Stimulated activated CD8-positive, alpha-beta memory T cell treated with anti-CD3 and anti-CD28 coated beads, Interleukin-4, amount 100 ng/mL, for 1 hour (primary cell): ENCODE data around the gene RTN4RL1.

Experiments
- DNase-seq, 2 donors: peaks; one replicate each; pipeline ENCODE4 v3.0.0-alpha.2; 2020; ENCODE audit warnings: low read depth in 2 of 2, low spot score in 1 of 2

RTN4RL1 gene

DNA sequence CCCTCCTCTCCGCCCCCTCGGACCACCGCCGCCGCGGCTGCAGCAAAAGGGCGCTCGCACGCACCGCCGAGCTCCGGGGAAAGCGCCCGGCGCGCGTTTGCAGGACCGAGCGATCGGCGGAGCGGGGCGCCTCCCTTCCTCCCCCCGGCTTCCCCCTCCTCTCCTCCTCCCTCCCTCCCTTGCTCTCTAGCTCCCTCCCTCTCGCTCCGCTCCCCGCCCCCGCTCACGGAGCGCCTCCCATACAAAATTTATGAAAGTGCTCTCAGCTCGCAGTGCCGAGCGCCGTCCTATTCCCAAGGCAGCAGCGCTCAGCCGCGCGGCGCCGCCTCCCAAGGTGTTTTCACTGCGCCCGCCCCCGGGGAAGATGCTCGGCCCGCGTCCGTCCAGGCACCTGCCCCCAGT is at the start of gene RTN4RL1:
Gene RTN4RL1, minus strand, starts transcription at position 115 of the 402 bp plus-strand sequence. CDS start 469 bp downstream, outside the sequence.
- DNase-seq = peak; percentile 30 to 47

GRCh38 chr17:2074919-2075318 is 49.8 kb upstream of the RTN4RL1 start:
- no peak for DNase-seq

- DNase-seq = no peak
Measured at GRCh38 chr17:2071455-2072281, 46.5 kb upstream of the RTN4RL1 start.

DNA sequence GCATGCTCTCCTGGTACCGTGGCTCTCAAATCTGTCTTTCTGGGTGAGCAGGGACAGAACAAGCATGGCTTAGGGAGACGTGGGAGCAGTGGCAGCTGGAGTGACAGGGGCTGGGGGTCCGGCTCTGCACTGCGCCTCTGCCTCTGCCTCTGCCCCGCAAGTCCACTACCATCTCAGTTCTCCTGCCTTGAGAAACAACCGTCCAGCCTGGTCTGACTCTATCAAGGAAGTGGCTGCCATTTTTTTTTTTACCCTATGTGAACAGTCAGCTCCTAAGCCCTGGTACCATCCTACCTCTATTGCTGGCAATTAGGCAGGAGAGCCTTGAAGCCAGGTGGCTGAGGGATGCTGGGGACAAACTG is 45.9 kb upstream of the RTN4RL1 start:
- no peak for DNase-seq

DNA sequence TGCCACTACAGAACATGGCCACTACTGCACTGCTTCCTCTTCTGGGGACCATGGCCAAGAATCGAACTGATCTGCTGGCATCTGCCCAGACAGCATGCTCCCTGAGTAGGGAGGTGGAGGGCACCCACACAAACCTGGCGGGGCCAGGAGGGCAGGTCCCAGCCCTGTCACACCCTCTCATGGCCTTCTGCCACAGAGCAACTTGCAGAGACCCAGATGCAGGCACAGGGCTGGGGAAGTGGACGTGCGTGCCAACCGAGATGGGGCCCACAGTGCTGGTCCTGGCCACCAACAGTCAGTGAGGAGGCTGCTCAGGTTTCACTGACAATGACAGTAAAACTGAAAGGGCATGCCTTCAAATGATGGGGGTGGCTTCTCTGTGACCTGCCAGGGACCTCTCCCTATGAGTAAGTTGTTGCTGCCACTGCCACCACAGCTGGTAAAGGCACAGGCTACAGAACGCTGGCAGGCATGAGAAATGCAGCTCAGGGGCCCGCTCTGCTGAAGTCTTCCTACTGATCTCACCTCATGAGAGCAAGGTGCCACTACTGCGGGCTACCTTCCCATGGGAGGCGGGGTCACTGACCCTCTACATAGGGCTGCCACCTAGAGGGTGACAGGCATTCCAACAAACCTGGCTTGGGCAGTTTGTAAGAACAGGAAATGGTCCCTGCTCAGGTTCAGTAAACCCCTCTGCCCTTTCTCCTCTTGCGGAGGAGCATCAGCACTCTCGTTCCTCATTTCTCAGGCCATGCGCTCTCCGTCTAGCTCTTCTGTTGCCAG is 45.3 kb upstream of the RTN4RL1 start:
- DNase-seq = no peak

- DNase-seq = no peak
Measured at GRCh38 chr17:2068519-2069051, 43.5 kb upstream of the RTN4RL1 start.

DNA sequence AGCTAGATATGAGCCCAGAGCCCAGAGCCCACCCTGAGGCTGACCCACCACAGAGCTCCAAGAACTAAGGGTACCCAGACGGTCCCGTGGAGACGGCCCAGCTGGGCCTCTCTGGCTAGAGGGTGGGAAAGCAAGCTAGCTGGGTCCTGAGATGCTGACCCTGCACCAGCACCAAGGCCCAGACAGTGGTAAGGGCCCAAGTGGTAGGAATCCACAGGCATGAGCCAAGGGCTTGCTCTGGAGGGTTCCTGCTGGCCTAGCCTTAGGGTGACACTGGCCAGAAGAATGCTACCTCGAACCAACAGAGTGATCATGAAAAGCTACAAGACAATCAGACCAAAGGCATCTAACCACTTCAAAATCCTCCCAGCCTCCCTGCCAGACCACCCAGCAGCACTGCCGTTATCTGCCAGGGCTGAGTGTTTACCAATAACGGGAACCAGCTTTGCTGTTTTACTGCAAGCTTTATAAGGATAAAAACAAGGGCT is 42.9 kb upstream of the RTN4RL1 start:
- no peak for DNase-seq

DNA sequence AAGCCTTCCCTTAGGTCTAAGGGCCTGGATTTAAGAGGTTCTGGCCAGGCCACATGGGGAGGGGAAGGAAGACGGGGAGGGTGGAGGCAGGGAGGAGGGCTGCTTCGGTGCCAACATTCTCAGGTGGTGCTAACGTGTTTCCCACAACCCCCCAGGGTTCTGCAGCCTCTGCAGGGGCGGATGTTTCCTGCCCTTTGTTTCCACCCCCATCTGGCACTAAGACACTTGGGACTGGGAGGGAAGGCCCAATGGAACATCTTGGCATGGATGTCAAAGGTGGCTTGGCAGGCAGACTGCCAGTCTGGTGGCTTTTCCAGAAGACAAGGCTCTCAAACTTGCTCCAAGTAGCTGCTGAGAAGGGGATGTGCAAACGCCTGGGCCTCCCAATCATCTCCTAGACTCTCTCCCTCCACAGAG is 42.5 kb upstream of the RTN4RL1 start:
- no peak for DNase-seq

DNA sequence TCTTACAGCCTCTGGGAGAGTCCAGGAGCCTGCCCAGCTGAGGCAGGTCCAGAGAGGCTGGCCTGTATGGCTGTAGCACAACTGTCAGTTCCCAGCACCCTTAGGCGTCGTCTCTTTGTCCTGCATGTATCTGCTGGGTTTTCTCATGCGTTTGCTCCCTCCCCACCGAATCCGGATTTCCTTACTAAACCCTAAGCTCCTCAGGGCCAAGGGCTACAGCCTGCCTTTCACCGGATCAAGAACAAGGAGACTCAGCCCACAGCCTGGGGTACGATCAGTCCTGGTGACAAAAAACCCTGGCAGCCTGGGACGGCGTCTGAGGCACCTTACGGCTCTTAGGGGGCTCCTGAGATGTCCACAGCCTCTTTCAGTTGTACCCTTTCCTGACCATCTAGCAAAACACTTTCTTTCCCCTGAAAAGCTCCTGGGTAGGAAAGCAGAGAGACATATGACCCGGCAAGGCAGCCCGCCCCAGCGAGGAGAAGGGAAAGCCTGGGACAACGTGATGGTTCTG is 42.0 kb upstream of the RTN4RL1 start:
- DNase-seq = no peak

GRCh38 chr17:2065949-2066400 is 40.8 kb upstream of the RTN4RL1 start:
- no peak for DNase-seq

- no peak for DNase-seq
Measured at GRCh38 chr17:2064980-2065785, 40.0 kb upstream of the RTN4RL1 start.

GRCh38 chr17:2064520-2064971 is 39.4 kb upstream of the RTN4RL1 start:
- DNase-seq = no peak

- no peak for DNase-seq
Measured at GRCh38 chr17:2064147-2064489, 39.0 kb upstream of the RTN4RL1 start.

DNA sequence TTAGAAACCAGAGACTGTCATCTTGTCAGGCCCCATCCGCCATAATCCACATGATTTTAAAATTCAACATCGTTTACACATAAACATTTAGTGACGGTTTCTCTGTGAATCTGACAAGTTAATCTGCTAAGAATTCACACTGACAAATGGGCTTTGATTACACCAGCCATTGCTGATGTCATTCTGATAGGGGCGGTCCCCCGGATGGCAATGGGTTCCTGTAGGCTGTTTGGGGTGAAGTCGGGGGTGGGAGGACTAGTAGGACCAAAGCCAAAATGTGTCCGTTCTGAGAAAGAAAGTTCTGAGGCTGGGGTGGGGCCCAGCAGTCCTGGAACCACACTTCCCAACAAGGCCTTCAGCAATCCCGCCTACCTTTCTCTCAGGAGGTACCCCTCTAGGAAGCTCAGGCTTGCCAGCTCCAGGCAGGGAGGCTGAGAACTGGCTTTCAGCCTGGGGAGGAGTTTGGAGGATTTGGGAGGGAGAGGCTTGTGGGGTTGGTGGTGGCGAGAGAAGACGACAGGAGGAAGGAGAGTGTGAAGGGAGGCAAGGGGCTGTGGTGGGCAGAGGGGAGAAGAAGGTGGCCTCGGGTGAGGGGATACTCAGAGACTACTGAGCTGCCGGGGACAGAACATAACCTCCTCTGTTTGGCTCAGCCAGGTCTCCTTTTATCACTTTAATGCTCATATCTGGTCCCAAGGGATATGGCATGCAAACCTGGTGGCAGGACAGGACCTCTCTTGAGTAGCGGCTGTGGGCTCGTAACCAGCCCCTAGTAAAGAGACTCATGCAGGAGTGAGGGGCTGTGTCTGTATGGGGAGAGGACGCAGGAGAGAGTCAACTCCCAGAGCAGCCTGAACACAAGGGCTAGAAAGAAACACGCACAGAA is 38.4 kb upstream of the RTN4RL1 start:
- no peak for DNase-seq

DNA sequence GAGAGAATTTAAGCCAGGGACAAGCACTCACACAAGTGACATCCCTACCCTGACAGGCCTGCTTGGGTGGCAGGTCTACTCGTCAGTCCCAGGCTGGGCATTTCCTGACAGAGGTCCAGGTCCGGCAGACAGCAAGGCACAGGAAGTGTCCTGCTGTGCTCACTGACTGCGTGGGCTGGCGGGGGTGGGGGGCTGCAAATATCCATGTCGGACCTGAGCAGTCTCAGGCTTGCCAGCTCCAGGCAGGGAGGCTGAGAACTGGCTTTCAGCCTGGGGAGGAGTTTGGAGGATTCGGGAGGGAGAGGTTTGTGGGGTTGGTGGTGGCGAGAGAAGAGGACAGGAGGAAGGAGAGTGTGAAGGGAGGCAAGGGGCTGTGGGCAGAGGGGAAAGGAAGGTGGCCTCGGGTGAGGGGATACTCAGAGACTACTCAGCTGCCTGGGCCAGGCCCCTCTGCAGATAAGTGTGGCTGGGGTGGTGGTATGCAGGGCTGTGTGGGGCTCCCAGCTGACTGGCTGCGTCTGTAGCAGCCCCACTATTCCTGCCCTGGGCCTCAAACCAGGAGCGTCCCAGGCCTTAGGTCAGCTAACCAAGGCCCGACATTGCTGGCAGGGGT is 37.5 kb upstream of the RTN4RL1 start:
- DNase-seq = no peak

DNA sequence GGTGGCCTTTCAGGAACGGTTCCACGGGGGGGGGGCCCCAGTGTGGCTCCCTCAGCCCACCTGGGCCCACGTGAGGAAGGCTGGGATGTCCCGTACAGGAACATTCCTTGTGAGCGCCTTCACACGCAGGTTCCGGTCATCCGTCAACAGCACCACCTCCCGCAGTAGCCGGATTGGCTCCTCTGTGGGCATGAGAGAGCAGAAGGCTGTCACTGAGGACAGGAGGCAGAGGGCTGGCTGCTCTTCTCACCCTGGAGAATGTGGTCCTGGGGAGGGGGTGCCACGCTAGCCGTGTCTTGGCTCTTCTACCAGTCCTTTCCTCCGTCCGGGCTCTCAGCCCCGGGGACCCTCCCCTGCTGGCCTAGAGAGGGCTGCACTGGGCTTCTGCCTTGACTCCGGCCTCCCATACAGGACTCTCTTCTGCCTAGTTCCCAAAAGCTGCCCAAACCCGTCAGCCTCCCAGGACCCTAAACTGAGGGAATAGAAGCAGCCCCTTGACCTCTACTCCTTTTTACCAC is 36.4 kb upstream of the RTN4RL1 start:
- no peak for DNase-seq

DNA sequence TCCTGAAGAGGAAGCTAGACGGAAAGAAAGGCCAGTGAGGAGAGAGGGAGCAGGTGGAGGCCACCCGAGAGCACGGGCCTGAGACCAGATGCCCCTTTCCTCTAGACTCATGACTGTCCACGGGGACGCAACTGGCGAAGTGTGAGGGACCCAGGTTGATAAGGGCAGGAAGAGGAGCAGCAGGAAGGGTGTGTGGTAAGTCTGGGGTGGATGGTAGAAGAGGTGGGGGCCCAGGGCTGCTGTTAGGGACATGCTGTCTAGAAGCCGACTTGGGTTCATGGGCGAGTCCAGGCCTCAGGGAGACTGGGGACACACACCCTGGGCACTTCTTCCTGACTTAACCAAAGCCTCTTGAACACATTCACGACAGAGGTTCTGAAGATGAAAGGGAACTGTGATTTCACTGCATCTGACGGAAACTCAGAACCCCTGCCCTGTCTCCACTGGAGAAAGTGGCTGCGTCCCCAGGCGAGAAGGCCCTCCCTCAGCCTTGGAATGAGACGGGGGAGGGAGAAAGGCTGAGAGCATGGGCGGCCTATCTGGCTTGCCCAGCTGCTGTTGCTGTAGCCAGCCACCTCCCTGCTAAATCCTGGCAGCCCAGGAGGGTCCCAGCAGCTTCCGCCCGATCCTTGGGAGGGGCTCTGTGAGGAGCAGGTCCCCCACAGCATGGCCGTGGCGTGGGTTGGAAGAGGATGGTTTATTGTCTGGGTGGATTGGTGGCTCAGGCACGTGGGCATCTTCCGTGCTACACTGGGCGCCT is 35.7 kb upstream of the RTN4RL1 start:
- no peak for DNase-seq

DNA sequence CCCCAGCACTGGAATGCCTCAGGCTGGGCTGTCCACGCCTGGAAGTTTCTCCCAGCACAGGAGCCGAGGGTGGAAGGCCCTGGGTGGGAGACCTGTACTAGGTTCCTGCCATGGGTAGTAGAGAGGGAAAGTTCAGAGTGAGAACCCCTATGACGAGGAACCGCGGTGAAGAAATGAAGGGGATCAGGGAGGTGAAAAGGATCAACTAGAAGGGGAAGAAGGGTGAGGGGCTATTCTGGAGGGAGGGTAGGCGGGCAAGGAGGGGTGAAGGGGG is 35.2 kb upstream of the RTN4RL1 start:
- no peak for DNase-seq
